Hepatocyte (in vitro differentiated cells): ENCODE results near the gene MAP3K10. TPM values are rescaled to one million over a fixed set of nuclear protein-coding genes. Genes with fewer than 3 reads are reported as not detected.

ENCODE experiments used
- DNase-seq: peaks from one replicate; pipeline ENCODE4 v3.0.0-alpha.2; 2016; ENCODE audit warnings: low spot score
- H2AFZ ChIP-seq: fragments of 200-600 bp; sonication (generic); 2 replicates; pipeline ENCODE4 v1.6.0; 2016; ENCODE audit warnings: antibody characterized with exemption, mild to moderate bottlenecking
- H3K27ac ChIP-seq: fragments of 200-600 bp; sonication (generic); 2 replicates; pipeline ENCODE4 v1.5.1; 2016; ENCODE audit warnings: mild to moderate bottlenecking
- H3K27me3 ChIP-seq: fragments of 200-600 bp; sonication (generic); 2 replicates; pipeline ENCODE4 v1.6.1; 2016
- H3K36me3 ChIP-seq: fragments of 200-600 bp; sonication (generic); replicated peaks from 2 replicates; pipeline ENCODE4 v1.5.1; 2016; ENCODE audit warnings: low read depth; ENCODE audit not compliant: insufficient read depth
- H3K4me1 ChIP-seq: fragments of 200-600 bp; sonication (generic); 2 replicates; pipeline ENCODE4 v1.5.1; 2016; ENCODE audit warnings: mild to moderate bottlenecking, moderate library complexity; ENCODE audit not compliant: insufficient read depth
- H3K4me2 ChIP-seq: fragments of 200-600 bp; sonication (generic); 2 replicates; pipeline ENCODE4 v1.6.0; 2016
- H3K4me3 ChIP-seq: fragments of 200-600 bp; sonication (generic); 2 replicates; pipeline ENCODE4 v1.5.1; 2016; ENCODE audit warnings: mild to moderate bottlenecking
- H3K79me2 ChIP-seq: fragments of 200-600 bp; sonication (generic); 2 replicates; pipeline ENCODE4 v1.6.0; 2017; ENCODE audit warnings: mild to moderate bottlenecking
- H3K9me2 ChIP-seq: fragments of 200-600 bp; sonication (generic); replicated peaks from 2 replicates; pipeline ENCODE4 v1.6.0; 2017; ENCODE audit warnings: mild to moderate bottlenecking; ENCODE audit not compliant: insufficient read depth
- H3K9me3 ChIP-seq: fragments of 200-600 bp; sonication (generic); 2 replicates; pipeline ENCODE4 v1.5.1; 2016; ENCODE audit warnings: low read depth, mild to moderate bottlenecking
- H4K20me1 ChIP-seq: fragments of 200-600 bp; sonication (generic); 2 replicates; pipeline ENCODE4 v1.6.0; 2016; ENCODE audit warnings: mild to moderate bottlenecking; ENCODE audit not compliant: insufficient read depth, poor library complexity, severe bottlenecking
- CTCF ChIP-seq: fragments of 200-600 bp; sonication (generic); IDR thresholded peaks from 2 replicates; pipeline ENCODE4 v1.5.1; 2016; ENCODE audit warnings: antibody characterized with exemption, mild to moderate bottlenecking; ENCODE audit not compliant: poor library complexity
- EZH2 ChIP-seq: fragments of 200-600 bp; sonication (generic); IDR thresholded peaks from 2 replicates; pipeline ENCODE4 v1.6.1; 2016; ENCODE audit warnings: antibody characterized with exemption, mild to moderate bottlenecking, borderline replicate concordance
- EZH2phosphoT487 ChIP-seq: fragments of 200-600 bp; sonication (generic); IDR thresholded peaks from one replicate; pipeline ENCODE4 v1.6.1; 2018; ENCODE audit warnings: antibody characterized with exemption, mild to moderate bottlenecking, low read depth, moderate library complexity; ENCODE audit not compliant: unreplicated experiment, severe bottlenecking
- WGBS: methylation state at CpG from one replicate; pipeline ENCODE4 v1.1.6; 2016; ENCODE audit warnings: low lambda C conversion rate; ENCODE audit errors: missing lambda C conversion rate; 5-methylcytosine and 5-hydroxymethylcytosine counted together
- polyA plus RNA-seq: library from polyadenylated mRNA; unstranded; fragments of >200 nt; fragmentation: Nextera tagmentation; extraction: Ambion mirVana; gene quantifications from 2 replicates; pipeline ENCODE4 v1.2.1, GENCODE V29; 2016
- total RNA-seq: library from RNA; depleted of rRNA; stranded (reverse); fragments of >200 nt; gene quantifications from 2 replicates; pipeline ENCODE4 v1.2.3, GENCODE V29; 2014

MAP3K10 gene
- total and polyA plus RNA-seq, 2 experiments from 2014 or later: 6.1 to 9.1 TPM

GRCh38 chr19:40149501-40149900 is 41.7 kb upstream of the MAP3K10 start:
- Histone ChIP-seq H3K4me3 (no peak overlapping the region), H3K79me2 (no peaks in the 10 kb centered on the region), H3K36me3 (no peaks in the 10 kb centered on the region), H3K9me2 (no peaks in the 10 kb centered on the region), H4K20me1 (no peaks in the 10 kb centered on the region), H3K27me3 (no peaks in the 10 kb centered on the region), H3K4me1 (no peaks in the 10 kb centered on the region), H3K4me2 (no peak overlapping the region), H3K27ac (no peak overlapping the region), H2AFZ (no peak overlapping the region), H3K9me3 (no peaks in the 10 kb centered on the region)
- WGBS: 92% methylated on average over 3 of the region's 3 CpGs
- TF ChIP-seq EZH2phosphoT487 (no peak), CTCF (no peak), EZH2 (no peak)
- DNase-seq: no peak

GRCh38 chr19:40150170-40150569 is 41.1 kb upstream of the MAP3K10 start:
- Histone ChIP-seq H3K9me3 (no peaks in the 10 kb centered on the region), H4K20me1 (no peaks in the 10 kb centered on the region), H3K4me1 (no peaks in the 10 kb centered on the region), H3K4me3 (no peak overlapping the region), H2AFZ (no peak overlapping the region), H3K79me2 (no peaks in the 10 kb centered on the region), H3K36me3 (no peaks in the 10 kb centered on the region), H3K27me3 (no peaks in the 10 kb centered on the region), H3K27ac (no peak overlapping the region), H3K4me2 (no peak overlapping the region), H3K9me2 (no peaks in the 10 kb centered on the region)
- WGBS: 83% methylated on average over 5 of the region's 5 CpGs
- TF ChIP-seq EZH2phosphoT487 (no peak), EZH2 (no peak), CTCF (no peak)
- DNase-seq: no peak

GRCh38 chr19:40154121-40154680 is 37.0 kb upstream of the MAP3K10 start:
- no peaks in the 10 kb centered on the region for H3K4me1 ChIP-seq
- H4K20me1 ChIP-seq: no peaks in the 10 kb centered on the region
- H3K27me3 ChIP-seq: no peaks in the 10 kb centered on the region
- H2AFZ ChIP-seq: no peak overlapping the region
- H3K4me2 ChIP-seq: no peak overlapping the region
- H3K4me3 ChIP-seq: no peak overlapping the region
- no peak for TF ChIP-seq EZH2
- H3K9me2 ChIP-seq: no peaks in the 10 kb centered on the region
- 86% methylated on average over 11 of the region's 11 CpGs for WGBS
- H3K36me3 ChIP-seq: no peaks in the 10 kb centered on the region
- no peak for DNase-seq
- no peaks in the 10 kb centered on the region for H3K9me3 ChIP-seq
- no peak overlapping the region for H3K27ac ChIP-seq
- no peaks in the 10 kb centered on the region for H3K79me2 ChIP-seq

- H3K27me3 ChIP-seq: no peaks in the 10 kb centered on the region
- no peak for DNase-seq
- H2AFZ ChIP-seq: no peak overlapping the region
- no peaks in the 10 kb centered on the region for H3K9me3 ChIP-seq
- no peak overlapping the region for H3K27ac ChIP-seq
- H4K20me1 ChIP-seq: no peaks in the 10 kb centered on the region
- TF ChIP-seq CTCF (no peak), EZH2 (no peak), EZH2phosphoT487 (no peak)
- H3K79me2 ChIP-seq: no peaks in the 10 kb centered on the region
- WGBS: 61% methylated on average over 8 of the region's 8 CpGs
- no peaks in the 10 kb centered on the region for H3K9me2 ChIP-seq
- H3K4me3 ChIP-seq: no peak overlapping the region
- H3K4me2 ChIP-seq: no peak overlapping the region
- H3K4me1 ChIP-seq: no peaks in the 10 kb centered on the region
- H3K36me3 ChIP-seq: no peaks in the 10 kb centered on the region
These were observed 35.4 kb upstream of the MAP3K10 start for GRCh38 chr19:40155749-40156265.
